ENCODE data around the gene SFTPD. TPM values are rescaled to one million over a fixed set of nuclear protein-coding genes. Genes with fewer than 3 reads are reported as not detected.

Gene SFTPD
- total and polyA plus RNA-seq, 2 of the 8 experiments (the other 6 are each of a cell fraction or from before 2014, with no cell fraction given), result 0.21 to 0.54 TPM

- Histone ChIP-seq H3K4me3 (ENCODE audit: extremely low read depth in 1 of 4, insufficient read depth in 2 of 4, low read depth in 3 of 4, low read length in 4 of 4) (no peak overlapping the region), H2AK5ac (ENCODE audit: low read depth, low read length) (no peak overlapping the region), H3K23ac (ENCODE audit: insufficient read length) (no peak overlapping the region), H2BK20ac (ENCODE audit: low read length) (no peak overlapping the region), H3K4me2 (ENCODE audit: insufficient read depth in 1 of 2, low read depth in 2 of 2, low read length in 2 of 2) (no peak overlapping the region), H3K27me3 (replicated peaks in 1 of 4; ENCODE audit: control insufficient read depth in 3 of 4, extremely low read depth in 1 of 4, insufficient read depth in 3 of 4, low read length in 3 of 4) (no peaks in the 10 kb centered on the region), H3K79me1 (ENCODE audit: low read depth, low read length) (no peaks in the 10 kb centered on the region), H3K27ac (ENCODE audit: low read depth, low read length) (no peak overlapping the region), H3K4me1 (replicated peaks in 1 of 4; ENCODE audit: control insufficient read depth in 3 of 4, insufficient read depth in 4 of 4, low read length in 3 of 4) (no peaks in the 10 kb centered on the region), H3K56ac (replicated peaks; ENCODE audit: insufficient read length, low read depth, low read length) (no peak overlapping the region), H2AFZ (ENCODE audit: low read length) (no peak overlapping the region), H2BK15ac (ENCODE audit: low read length) (no peak overlapping the region), H2BK12ac (ENCODE audit: low read depth, low read length) (no peak overlapping the region; the same call in 1 of the 2 replicates), H4K20me1 (replicated peaks in 1 of 2; ENCODE audit: control insufficient read depth in 1 of 2, insufficient read depth in 2 of 2, low read length in 2 of 2) (no peaks in the 10 kb centered on the region), H3K18ac (ENCODE audit: extremely low read depth, low read length) (no peak overlapping the region), H4K8ac (ENCODE audit: extremely low read depth, insufficient read depth, low read length) (no peak overlapping the region), H2BK5ac (ENCODE audit: low read depth, low read length) (no peak overlapping the region), H3K79me2 (ENCODE audit: control insufficient read depth in 1 of 2, insufficient read depth in 2 of 2, low read length in 2 of 2) (no peaks in the 10 kb centered on the region), H2BK120ac (replicated peaks; ENCODE audit: low read depth, low read length) (no peak overlapping the region), H3K4ac (replicated peaks; ENCODE audit: insufficient read length, low read depth, low read length) (no peak overlapping the region), H4K5ac (ENCODE audit: insufficient read length, low read depth, low read length) (no peak overlapping the region), H4K91ac (replicated peaks; ENCODE audit: insufficient read length, low read length) (no peak overlapping the region), H3K9me3 (ENCODE audit: insufficient read depth in 2 of 2, low read depth in 1 of 2, low read length in 1 of 2) (no peaks in the 10 kb centered on the region), H3K9ac (replicated peaks in 1 of 4; ENCODE audit: extremely low read depth in 1 of 4, low read depth in 3 of 4, low read length in 3 of 4) (no peak overlapping the region), H3K36me3 (ENCODE audit: control insufficient read depth in 2 of 4, insufficient read depth in 4 of 4, low read length in 3 of 4) (no peaks in the 10 kb centered on the region), H3K14ac (ENCODE audit: insufficient read length) (no peak overlapping the region), H3K23me2 (ENCODE audit: low read depth, low read length) (no peaks in the 10 kb centered on the region)
- ChIA-PET CTCF (ENCODE audit: partially characterized antibody) (interaction anchor here (1.4 to 3.3 kb wide), 3 partner anchors 9 to 104 kb away, joined by 4 to 8 read pairs (median 7); no protein-coding TSS in a partner anchor), POLR2A (ENCODE audit: partially characterized antibody) (interaction anchor here (1.2 kb wide), 1 partner anchor 40 kb away, joined by 3 read pairs; no protein-coding TSS in a partner anchor)
- TF ChIP-seq POLR2AphosphoS5 (IDR thresholded peaks at IDR 0.05; ENCODE audit: low read depth, low read length), result no peak
- no peak for TF ChIP-seq BCL11A (IDR thresholded peaks at IDR 0.05; ENCODE audit: low read depth in 2 of 2, low read length in 2 of 2)
- TF ChIP-seq KDM1A (IDR thresholded peaks at IDR 0.05; ENCODE audit: borderline replicate concordance, low read length), result no peak
- TF ChIP-seq JUND (IDR thresholded peaks at IDR 0.05; ENCODE audit: low read length), result no peak
- no peak for TF ChIP-seq RXRA (IDR thresholded peaks at IDR 0.05; ENCODE audit: insufficient read depth, low read depth, low read length)
- TF ChIP-seq RAD21 (IDR thresholded peaks at IDR 0.05 in 1 of 2, conservative IDR thresholded peaks at IDR 0.05 in 1 of 2; ENCODE audit: low read depth in 2 of 2, low read length in 2 of 2), result no peak
- FAIRE-seq (no peak), DNase-seq (ENCODE audit: low read depth in 1 of 2, low spot score in 2 of 2) (peak in 1 of 2 experiments; percentile 35)
- 88% methylated on average over 8 of the region's 8 CpGs; no CpG with 5 or more reads in 1 of the 2 experiments for WGBS, 2 experiments (ENCODE audit: extremely low coverage in 1 of 2, insufficient coverage in 1 of 2, insufficient read length in 1 of 2, insufficient replicate concordance in 2 of 2, low coverage in 1 of 2, low lambda C conversion rate in 2 of 2, missing lambda C conversion rate in 1 of 2)
Observed at GRCh38 chr10:79942261-79943185, 6.4 kb downstream of the SFTPD start.
